Stimulated activated CD4-positive, alpha-beta T cell treated with anti-CD3 and anti-CD28 coated beads, Interleukin-15, amount 100 ng/mL, for 24 hours (primary cell): Measurements from ENCODE around the gene MZT1.

ENCODE experiments used
- DNase-seq: peaks from one replicate; pipeline ENCODE4 v3.0.0-alpha.2; 2020

The MZT1 gene

DNA sequence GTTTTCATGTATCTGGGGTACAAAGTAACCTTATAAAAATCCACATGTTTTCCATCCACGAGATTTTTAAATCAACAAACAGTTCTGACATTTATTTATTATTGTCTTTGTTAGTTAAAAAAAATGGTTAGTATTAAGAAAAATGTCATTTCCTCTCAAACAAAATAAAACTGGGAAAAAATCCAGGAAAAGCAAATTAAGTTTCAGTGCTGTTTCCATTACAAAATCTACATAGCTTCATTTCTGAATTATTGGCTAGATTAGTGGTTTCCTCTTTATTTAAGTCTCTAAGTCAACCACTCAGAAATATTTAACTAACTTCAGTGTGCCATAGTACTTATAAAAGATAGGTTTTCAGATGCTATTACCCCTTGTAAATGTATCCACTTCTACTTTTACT lies 49.1 kb downstream of the MZT1 start:
- no peak for DNase-seq

DNA sequence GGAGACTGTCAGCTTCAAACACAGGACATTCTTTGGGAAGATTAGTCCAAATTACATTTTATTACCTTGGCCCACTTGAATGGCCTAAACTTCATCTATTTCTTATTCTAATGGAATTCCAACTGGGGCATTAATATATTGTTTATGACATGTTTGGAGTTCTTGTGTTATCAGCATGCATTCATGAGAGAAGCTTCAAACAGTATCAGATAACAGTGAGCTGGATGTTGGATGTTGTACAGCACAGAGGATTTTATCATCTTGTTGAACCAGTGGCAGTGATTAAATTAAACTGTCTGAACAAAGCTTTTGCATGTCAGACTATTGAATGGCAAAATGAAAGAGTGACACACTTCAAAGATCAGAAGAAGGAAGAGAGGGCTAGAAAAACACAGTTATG lies 50.0 kb downstream of the MZT1 start:
- no peak for DNase-seq

DNA sequence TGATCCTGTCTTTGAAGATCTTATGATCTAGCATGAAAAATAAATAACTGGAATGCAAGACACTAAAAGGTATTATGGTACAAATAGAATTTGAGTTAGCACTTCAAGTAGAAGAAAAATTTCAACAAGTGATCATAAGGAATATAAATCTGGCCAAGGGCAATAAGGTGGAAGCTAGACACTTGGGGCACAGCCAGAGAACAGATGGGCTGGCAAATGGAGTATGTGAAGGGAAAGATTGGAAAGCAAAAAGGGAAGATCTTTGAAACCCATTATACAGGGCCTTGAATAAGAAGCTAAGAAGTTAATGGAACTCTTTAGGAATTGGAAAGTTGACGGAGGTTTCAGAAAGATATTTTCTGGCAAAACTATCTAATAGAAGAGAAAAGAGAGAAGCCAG lies 61.0 kb downstream of the MZT1 start:
- no peak for DNase-seq

DNA sequence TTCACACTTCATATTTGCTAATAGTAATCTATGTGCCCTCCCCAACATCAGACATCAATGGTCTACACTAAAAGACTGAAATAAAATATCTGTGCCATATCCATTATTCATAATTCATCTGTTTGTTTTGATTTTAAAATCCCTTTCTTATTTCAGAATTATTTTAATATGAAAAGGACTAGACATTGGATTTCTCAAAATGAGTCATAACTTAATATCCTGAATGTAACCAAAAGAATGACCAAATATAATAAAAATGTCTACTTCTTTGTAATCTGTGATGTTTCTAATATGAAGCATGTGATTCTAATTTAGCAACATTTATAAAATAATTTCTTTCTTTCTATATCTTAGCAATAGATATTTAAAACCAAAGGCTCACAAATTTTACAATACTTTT lies 64.9 kb downstream of the MZT1 start:
- no peak for DNase-seq
